Measurements from ENCODE around the gene LDHAL6A. TPM values are rescaled to one million over a fixed set of nuclear protein-coding genes. Genes with fewer than 3 reads are reported as not detected.

Gene LDHAL6A
- total RNA-seq, 1 experiment from 2014 or later = not detected

GRCh38 chr11:18523084-18523483, 67.4 kb downstream of the LDHAL6A start:
- Histone ChIP-seq H2BK20ac (ENCODE audit: low read depth, low read length, poor library complexity, severe bottlenecking) (no peak overlapping the region), H3K23me2 (ENCODE audit: insufficient read length, low read depth, low read length, poor library complexity, severe bottlenecking) (no peaks in the 10 kb centered on the region), H3K9me3 (ENCODE audit: control insufficient read depth, low read depth, low read length) (no peaks in the 10 kb centered on the region), H3K4me1 (ENCODE audit: insufficient read depth, low read length) (no peaks in the 10 kb centered on the region), H3K14ac (ENCODE audit: insufficient read depth, low read length) (no peak overlapping the region), H3T11ph (ENCODE audit: low read length) (no peak overlapping the region), H3K56ac (ENCODE audit: insufficient read length, low read depth, low read length) (no peak overlapping the region), H3K23ac (ENCODE audit: insufficient read length, low read depth, low read length) (no peak overlapping the region), H2BK12ac (ENCODE audit: insufficient read length, low read depth, low read length) (no peak overlapping the region), H3K79me1 (ENCODE audit: insufficient read depth, low read depth, low read length, poor library complexity, severe bottlenecking) (no peaks in the 10 kb centered on the region), H2AK5ac (ENCODE audit: insufficient read length, low read length) (no peak overlapping the region), H3K9ac (ENCODE audit: extremely low read depth, insufficient read length, low read length) (no peak overlapping the region), H4K5ac (ENCODE audit: insufficient read length, low read depth, low read length) (no peak overlapping the region), H2AFZ (ENCODE audit: low read length) (no peak overlapping the region), H4K20me1 (ENCODE audit: control insufficient read depth, insufficient read depth, insufficient read length) (no peaks in the 10 kb centered on the region), H2BK15ac (ENCODE audit: low read depth, low read length) (no peak overlapping the region), H3K4me2 (ENCODE audit: insufficient read depth, insufficient read length, low read length) (no peak overlapping the region), H2BK120ac (ENCODE audit: low read depth, low read length, poor library complexity, severe bottlenecking) (no peak overlapping the region), H2BK5ac (ENCODE audit: insufficient read length, low read length) (no peak overlapping the region), H3K27ac (ENCODE audit: insufficient read length, low read depth, low read length) (no peak overlapping the region), H3K4ac (ENCODE audit: low read depth, low read length) (no peak overlapping the region), H4K91ac (ENCODE audit: insufficient read length, low read depth, low read length) (no peak overlapping the region), H3K27me3 (ENCODE audit: insufficient read depth, low read length) (no peaks in the 10 kb centered on the region), H3K18ac (ENCODE audit: insufficient read length, low read depth, low read length) (no peak overlapping the region), H3K79me2 (ENCODE audit: insufficient read depth, low read length) (peaks cover 10% of the 10 kb centered on the region; the same call in 1 of the 2 replicates), H4K8ac (replicated peaks; ENCODE audit: insufficient read length, low read depth, low read length) (no peak overlapping the region)
- 0 out of 7 replicates have a peak overlapping the region, but pooled peaks of 1 of the 3 experiments have one; percentile 9 for H3K27ac Mint-ChIP-seq
- H3K4me1 Mint-ChIP-seq = peaks cover 6 to 7% of the 10 kb centered on the region in 2 experiments
- TF ChIP-seq CTCF (conservative IDR thresholded peaks at IDR 0.05) = no peak
- H3K36me3 Mint-ChIP-seq (ENCODE audit: insufficient read depth in 1 of 3, low read depth in 3 of 3) = peaks cover 0 to 17% (median 14%) of the 10 kb centered on the region in 3 experiments; a peak in 4 of 7 replicates
- H3K4me3 Mint-ChIP-seq = no peak overlapping the region
- no peaks in the 10 kb centered on the region for H3K27me3 Mint-ChIP-seq (ENCODE audit: low read depth)
- no peak for DNase-seq
- no CpG with 5 or more reads among the region's 3 CpGs for WGBS (ENCODE audit: extremely low coverage, insufficient read length, low lambda C conversion rate)
- no peaks in the 10 kb centered on the region for H3K9me3 Mint-ChIP-seq
